ENCODE measurements around the gene POLN. TPM values are rescaled to one million over a fixed set of nuclear protein-coding genes. Genes with fewer than 3 reads are reported as not detected.

The POLN gene
- total RNA-seq, 1 experiment from 2014 or later, result 0.10 TPM

DNA sequence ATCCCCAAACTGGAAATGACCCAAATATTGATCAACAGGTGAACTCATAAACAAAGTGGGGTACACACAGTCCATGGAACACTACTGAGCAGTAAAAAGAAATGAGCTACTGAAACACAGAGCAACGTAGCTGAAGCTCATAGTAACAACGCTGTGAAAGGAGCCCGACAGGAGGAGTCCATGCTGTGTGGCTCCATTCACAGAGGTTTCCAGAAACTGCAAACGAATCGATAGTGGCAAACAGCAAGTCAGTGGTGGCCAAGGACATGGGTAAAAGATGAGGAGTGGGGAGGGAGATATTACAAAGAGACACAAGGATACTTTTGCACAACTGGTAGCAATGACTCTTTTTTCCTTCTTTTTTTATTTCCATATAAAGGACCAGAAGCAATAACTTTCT is 90.4 kb downstream of the POLN start:
- DNase-seq (ENCODE audit: low read depth), result no peak
- in situ Hi-C loops (cut with HindIII; ENCODE audit: low pct_unique_long_range_greater_than_20kb, low sequenced_read_pairs), result no loop called here

DNA sequence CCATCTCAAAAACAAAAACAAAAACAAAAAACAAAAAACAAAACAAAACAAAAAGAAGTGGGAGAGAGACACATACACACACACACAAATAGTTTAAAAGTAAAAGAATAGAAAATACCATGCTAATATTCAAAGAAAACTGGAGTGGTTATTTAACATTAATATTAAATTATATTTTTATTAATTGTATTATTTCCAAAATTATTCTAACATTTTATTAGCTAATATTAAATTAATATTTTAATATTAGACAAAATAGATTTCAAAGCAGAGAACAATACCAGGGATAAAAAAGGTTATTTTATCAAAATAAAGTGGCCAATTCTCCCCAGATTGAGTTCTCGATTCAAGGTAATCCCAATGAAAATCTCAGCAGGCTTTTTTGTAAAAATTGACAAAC is 91.8 kb downstream of the POLN start:
- no peak for DNase-seq (ENCODE audit: low read depth)
- in situ Hi-C loops (cut with HindIII; ENCODE audit: low pct_unique_long_range_greater_than_20kb, low sequenced_read_pairs), result no loop called here

DNA sequence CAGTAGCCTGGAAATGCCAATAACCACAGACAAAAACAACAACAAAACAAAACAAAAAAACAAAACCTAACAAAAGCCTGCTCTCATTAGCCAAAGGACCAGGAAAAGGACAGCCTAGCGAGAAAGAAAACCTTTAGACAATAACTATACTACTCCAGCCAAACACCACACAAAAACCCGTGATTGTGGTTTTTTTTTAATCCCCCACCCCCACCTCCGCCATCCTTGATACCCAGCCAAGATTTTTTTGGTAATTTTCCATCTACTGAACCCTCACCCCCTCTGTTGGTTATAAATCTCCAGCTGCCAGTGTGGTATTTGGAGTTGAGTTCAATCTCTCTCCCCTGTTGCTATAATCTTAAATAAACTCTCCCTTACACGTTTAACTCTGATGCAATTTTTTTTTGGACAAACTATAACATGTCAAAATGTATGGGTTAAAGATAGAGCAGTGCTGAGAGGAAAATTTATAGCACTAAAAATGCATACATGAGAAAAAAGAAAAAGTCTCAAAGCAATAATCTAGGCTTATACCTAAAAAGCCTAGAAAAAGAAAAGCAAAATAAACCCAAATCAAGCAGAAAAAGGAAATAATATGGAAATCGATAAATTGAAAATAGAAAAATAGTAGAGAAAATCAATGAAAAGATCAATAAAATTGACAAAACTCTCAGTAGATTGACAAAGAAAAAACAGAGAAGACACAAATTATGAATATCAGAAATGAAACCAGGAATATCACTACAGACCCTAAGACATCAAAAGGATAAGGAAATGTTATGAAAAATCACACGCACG is 99.1 kb downstream of the POLN start:
- in situ Hi-C loops (cut with HindIII; ENCODE audit: low pct_unique_long_range_greater_than_20kb, low sequenced_read_pairs), result no loop called here
- no peak for DNase-seq (ENCODE audit: low read depth)

DNA sequence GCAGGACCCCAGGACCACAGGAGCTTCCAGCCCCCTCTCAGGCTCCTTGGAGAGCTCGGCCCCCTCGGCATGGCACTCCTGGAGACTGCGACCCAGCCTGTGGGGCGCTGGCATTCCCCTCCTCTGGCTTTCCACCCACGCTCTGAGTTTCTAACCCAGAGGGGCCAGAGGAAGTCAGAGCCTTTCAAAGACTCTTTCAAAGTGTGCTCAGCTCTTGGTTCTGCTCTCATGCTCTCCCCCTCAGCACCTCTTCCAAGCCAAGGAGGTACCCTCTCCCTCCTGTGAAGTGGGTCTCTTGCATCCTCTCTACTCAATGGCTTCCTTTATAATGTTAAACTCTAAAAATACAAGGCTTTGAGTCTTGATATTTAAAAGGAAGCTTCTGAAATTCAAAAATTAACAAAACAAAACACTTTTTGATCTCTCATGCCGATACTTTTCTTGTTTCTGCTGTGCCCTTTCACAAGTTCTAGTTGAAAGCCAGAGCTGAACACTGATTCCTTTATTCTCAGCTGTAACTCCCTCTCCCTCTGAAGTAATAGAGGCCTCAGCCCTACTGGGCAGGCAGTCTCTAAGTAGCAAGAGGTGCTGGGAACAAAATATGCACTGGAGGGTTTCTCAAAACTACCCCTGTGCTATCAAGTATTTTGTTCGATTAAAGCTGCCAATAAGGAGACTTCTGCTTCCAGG is 100.0 kb downstream of the POLN start:
- in situ Hi-C loops (cut with HindIII; ENCODE audit: low pct_unique_long_range_greater_than_20kb, low sequenced_read_pairs), result no loop called here

DNA sequence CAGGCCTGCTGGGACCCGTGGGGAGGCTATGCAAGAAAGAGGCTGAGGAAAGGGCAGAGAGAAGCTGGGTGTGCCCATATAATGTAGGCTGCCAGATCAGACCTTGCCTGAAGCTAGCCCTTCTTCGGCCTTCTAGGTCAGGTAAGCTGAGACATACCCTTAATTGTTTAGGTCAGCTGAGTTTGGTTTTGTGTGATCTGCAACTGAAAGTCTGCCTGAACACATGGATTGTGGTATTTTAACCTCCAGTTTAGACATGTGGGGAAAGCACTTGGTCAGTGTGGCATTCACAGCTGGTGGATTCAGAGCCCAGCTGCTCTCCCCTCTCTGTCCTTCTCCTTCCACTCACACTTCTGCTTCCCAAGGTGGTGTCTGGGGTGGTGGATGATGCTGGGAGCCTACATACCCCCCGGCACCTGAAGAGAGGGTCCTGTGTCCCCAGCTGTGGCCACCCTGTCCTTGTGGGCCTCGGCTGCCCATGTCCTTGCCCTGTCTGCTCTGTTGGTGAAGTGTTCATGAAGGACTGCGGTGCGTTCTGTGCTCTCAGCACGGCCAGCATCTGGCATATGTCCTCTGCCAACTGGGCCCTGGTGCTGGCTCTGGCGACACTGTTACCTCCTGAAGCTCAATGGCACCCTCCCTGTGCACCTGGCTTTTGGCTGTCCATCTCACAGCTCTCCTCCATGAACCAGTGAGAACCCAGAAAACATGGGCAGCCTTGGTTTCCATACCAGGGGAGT is 100.7 kb downstream of the POLN start:
- no peak for DNase-seq (ENCODE audit: low read depth)
- in situ Hi-C loops (cut with HindIII; ENCODE audit: low pct_unique_long_range_greater_than_20kb, low sequenced_read_pairs), result no loop called here

More for the DNA sequence above, 100.0 kb downstream of the POLN start:
- DNase-seq (ENCODE audit: low read depth), result no peak

DNA sequence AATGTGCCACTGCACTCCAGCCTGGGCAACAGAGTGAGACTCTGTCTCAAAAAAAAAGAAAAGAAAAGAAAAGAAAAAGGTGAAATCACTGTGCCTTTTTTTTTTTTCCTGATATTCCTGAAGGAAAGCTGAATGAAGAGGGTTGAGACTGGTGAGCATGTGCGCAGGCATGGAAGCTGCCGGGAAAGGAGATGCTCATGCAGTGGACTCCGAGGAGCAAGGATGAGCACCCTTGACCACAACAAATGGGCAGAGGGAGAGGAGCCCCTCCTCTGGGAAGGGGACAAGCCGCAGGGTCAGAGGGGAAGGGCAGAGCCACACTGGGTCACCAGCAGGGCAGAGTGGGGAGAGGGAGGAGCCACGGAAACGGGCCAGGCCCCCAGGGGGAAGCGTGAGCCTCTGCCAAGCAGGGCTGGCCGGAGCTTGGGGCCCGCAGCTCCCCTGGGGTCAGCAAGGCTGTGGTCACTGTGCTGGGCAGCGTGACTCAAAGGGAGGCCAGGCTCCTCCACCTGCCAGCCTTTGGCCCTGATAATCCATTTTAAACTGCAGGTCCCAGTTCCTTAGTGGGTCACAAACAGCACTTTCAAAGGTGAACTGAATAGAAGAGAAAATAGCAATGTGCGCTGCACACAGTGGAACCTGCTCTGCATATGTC is 102.9 kb downstream of the POLN start:
- in situ Hi-C loops (cut with HindIII; ENCODE audit: low pct_unique_long_range_greater_than_20kb, low sequenced_read_pairs), result no loop called here
- no peak for DNase-seq (ENCODE audit: low read depth)

DNA sequence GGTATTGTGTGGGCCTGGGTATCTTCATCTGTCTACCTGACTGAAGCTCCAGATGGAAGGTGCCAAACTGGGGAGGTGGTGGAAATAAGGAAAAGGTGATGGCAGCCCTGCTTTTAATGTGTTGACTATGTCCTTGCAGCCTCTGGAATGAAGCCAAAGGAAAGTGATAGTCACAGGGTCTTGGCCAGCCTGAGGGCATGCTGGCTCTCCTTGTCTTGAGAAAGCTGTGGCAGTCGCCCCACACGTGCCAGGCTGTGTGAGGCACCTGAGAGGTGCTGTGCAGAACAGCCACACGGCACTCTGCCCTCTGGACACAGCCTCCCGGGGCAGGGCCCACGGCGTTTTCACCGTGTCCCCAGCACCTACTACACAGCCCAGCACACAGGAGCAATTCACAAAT is 105.2 kb downstream of the POLN start:
- no peak for DNase-seq (ENCODE audit: low read depth)
- in situ Hi-C loops (cut with HindIII; ENCODE audit: low pct_unique_long_range_greater_than_20kb, low sequenced_read_pairs), result no loop called here

DNA sequence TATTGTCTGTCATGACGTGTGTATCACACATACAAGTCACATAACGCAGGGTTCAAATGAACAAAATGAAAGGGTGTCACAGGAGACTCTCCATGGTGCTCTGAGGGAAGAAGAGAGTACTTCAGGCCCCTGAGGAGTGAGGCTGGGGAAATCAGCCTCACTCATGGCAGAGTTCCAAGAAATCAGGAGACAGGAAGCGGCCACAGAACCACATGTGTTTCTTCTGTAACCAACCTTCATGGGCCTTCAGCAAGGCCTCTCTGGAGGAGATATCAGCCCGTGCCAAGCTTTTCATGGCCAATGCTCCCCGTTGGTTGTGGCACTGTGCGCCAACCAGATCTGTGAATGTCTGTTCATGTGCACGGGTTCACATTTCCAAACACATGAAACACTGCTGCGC is 106.8 kb downstream of the POLN start:
- DNase-seq (ENCODE audit: low read depth), result no peak
- in situ Hi-C loops (cut with HindIII; ENCODE audit: low pct_unique_long_range_greater_than_20kb, low sequenced_read_pairs), result no loop called here

DNA sequence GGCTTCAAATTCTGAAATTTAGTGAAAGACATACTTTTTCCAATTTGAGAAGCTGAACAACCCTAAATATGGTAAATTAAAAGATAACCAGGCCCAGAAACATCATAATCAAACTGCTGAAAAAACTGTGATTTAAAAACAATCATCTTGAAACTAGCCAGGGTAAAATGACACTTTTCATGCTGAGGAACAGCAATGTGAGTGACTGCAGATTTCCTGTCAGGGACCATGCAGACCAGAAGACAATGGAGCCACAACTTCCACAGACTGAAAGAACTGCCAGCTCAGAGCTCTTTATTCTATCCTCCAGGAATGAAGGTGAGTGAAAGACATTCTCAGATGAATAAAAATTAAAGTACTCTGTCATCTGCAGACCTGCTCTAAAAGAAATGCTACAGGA is 109.5 kb downstream of the POLN start:
- in situ Hi-C loops (cut with HindIII; ENCODE audit: low pct_unique_long_range_greater_than_20kb, low sequenced_read_pairs), result no loop called here
- no peak for DNase-seq (ENCODE audit: low read depth)

DNA sequence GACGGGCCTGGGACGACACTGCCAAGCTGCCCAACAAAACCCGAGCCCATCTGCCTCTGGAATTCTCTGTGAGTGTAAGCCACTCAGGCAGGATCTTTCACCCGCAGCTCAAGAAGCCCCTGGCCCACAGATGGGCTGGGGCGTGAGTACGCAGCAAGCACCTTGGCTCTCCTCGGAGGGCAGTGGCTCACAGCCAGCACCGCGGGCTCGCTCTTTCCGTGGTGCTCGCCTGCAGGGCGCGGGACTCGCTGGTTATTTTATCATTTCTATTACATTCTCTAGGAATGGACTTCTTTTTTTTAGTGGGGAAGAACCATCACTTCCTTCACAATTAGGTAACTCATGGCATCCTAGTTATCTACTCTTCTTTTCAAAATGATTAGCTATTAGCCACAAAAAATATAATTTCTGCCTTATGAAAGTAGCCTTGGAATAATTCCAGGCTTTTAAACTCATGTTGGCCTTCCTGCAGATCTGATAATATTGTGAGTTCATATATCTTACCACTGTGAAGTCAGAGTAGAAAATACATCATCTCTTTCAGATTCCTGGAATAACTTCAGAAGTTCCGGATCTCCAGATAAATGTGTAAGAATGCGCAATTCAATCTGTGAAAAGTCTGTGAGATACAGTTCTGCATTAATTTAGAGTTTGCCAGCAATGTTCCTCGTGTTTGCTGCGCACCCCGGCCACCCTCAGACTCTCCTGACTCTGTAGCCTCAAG is 114.2 kb downstream of the POLN start:
- in situ Hi-C loops (cut with HindIII; ENCODE audit: low pct_unique_long_range_greater_than_20kb, low sequenced_read_pairs), result no loop called here
- DNase-seq (ENCODE audit: low read depth), result no peak

DNA sequence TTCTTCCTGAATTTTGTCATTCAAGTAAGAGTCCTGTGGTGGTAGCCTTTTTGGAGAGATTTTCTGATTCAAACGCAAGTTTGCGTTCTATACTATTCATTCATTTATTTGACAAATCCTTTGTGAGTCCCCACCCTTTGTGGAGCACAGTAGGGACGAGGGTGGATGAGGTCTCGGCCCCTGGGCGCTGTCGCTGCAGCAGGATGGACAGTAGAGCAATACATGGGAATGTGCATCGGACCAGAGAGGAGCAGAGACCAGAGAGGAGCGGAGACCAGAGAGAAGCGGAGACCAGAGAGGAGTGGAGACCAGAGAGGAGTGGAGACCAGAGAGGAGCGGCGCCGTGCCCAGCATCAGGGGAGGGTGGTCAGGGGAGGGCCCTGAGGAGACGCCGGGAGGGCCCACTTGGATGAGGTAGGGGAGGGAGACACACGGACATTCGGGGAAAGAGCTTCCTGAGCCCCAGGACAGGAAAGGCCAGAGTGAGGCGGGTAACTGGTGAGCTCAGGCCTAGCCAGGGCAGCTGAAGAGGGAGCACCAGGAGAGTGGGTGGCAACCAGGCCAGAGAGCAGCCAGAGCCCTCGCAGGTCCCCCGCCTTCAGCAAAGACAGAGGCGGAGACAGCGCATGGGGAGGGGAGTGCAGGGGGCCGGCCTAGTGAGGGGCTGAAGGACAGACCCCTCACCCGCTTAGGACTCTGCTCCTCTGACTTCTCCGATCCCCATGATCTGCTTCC is 115.4 kb downstream of the POLN start:
- no peak for DNase-seq (ENCODE audit: low read depth)
- in situ Hi-C loops (cut with HindIII; ENCODE audit: low pct_unique_long_range_greater_than_20kb, low sequenced_read_pairs), result no loop called here

DNA sequence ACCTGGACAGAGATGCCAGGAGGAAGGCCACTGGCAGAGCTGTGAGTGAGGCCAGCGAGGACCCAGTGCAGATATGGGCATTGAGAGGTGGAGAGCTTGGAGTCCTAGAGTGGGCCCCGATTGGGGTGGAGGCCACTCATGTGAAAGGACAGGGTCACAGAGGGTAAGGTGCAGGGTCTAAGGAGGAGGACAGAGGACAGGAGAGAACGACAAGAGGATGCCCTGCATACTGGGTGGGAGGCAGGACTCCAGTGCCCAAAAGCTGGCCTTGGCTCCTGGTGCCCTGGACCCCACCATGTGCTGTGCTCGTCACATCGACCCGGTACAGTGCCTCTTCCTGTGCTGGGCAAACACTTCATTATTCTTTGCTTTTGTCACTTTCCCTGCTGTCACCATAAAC is 116.1 kb downstream of the POLN start:
- in situ Hi-C loops (cut with HindIII; ENCODE audit: low pct_unique_long_range_greater_than_20kb, low sequenced_read_pairs), result no loop called here

DNA sequence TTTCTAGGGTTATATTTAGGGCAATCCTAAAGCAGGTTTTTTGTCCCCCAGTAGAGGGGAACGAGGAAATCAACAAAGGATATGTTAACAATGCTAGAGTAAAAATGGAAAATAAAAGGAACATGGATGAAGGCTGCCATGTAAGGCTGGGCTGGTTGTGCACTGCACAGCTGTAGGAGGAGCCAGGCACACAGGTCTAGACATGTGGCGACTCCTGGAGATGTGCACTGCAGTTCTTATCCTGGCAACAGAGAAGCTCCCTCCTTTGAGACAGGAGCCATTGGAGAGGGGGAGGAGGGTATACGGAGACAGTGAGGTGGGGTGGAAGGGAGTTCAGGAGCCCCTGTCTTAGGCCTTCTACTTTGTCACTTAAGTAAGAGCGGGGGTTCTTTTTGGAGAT is 116.9 kb downstream of the POLN start:
- in situ Hi-C loops (cut with HindIII; ENCODE audit: low pct_unique_long_range_greater_than_20kb, low sequenced_read_pairs), result no loop called here
- DNase-seq (ENCODE audit: low read depth), result no peak

More for the DNA sequence above, 116.1 kb downstream of the POLN start:
- no peak for DNase-seq (ENCODE audit: low read depth)

DNA sequence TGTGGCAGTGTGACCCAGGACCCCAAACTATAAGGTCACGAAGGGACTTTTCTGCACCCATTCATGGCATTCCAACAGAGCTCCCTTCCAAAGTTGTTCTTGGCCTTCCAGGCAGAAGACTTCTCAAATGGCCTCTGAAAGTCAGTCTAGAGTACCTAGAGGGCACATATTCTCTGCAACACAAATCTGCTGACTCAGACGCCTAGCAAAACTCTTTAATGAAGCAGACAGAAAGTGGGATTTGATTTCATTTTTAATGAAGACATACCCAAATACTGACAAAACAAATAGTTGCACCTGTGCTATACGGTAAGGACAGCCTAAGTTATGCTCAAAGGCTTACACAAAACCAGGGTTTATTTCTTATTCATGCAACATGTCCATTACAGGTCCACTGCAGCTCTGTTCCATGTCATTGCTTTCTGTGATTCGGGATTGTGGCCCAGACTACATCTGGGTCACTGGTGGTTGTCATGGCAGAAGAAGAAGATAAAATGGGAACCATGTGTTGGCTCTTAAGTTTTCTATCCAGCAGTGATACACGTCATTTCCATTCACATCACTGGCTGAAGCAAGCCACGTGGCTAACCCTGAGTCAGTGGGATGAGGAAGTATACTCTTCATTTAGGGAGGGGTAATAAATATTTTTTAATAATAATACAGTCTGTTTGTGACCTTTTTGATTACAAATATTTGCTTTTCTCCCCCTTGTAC is 125.1 kb downstream of the POLN start:
- DNase-seq (ENCODE audit: low read depth), result no peak
- in situ Hi-C loops (cut with HindIII; ENCODE audit: low pct_unique_long_range_greater_than_20kb, low sequenced_read_pairs), result no loop called here

DNA sequence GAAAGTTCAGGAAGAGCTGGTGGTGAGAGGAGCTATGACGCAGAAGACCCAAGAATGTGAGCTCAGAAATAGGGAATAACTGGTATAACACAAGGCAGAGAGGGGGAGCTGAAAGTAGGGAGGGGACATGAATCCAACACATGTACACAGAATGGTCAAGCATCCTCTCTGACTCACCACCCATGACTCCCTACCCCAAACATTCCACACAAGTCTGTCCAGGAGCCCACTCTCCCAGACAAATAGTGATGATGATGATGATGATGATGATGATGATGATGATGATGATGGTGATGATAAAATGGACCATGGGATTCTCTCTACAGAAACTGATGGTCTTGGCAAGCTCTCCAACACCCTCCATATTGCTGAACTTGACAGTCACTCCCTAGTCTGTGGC is 136.4 kb downstream of the POLN start:
- DNase-seq (ENCODE audit: low read depth), result no peak
- in situ Hi-C loops (cut with HindIII; ENCODE audit: low pct_unique_long_range_greater_than_20kb, low sequenced_read_pairs), result no loop called here

DNA sequence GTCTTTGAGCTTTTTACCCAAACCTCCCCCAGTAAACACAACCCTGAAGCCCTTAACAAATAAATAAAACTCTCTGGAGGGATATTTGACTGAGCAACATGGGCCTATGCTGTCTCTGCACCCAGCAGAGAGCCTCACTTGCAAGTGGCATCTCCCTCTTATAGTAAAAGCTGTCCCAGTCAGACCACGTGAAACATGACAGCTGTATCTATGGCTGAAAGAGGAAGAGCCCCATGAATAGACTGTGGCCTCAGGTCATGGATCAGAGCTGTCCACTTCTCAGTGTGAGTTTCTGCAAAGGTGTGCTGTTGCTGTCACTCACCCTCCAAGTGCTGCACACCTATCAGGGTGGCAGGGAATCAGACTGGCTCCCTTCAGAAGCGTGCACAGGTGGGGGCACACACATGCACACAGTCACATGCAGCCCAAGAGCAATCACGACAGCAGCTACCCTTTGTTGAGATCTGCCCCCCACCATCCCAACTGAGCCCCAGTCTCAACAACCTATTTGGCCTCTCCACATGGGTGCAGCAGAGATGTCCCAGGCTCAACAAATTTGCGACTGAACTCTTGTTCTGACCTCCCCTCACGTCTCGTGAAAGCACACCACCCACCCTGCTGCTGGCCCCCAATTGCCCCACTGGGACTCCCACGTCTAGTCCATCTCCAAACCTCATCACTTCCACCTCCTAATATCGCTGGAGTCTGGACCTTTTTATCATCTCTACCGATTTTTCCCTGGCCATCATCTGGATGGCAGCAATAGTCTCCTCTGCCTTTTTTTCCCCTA is 137.2 kb downstream of the POLN start:
- no peak for DNase-seq (ENCODE audit: low read depth)
- in situ Hi-C loops (cut with HindIII; ENCODE audit: low pct_unique_long_range_greater_than_20kb, low sequenced_read_pairs), result no loop called here

All from Caki2 (cell line).